ENCODE results near the gene TRMT61A. TPM values are rescaled to one million over a fixed set of nuclear protein-coding genes. Genes with fewer than 3 reads are reported as not detected.

The TRMT61A gene
- total RNA-seq, 1 donor from 2014 or later, result 10.0 TPM

DNA sequence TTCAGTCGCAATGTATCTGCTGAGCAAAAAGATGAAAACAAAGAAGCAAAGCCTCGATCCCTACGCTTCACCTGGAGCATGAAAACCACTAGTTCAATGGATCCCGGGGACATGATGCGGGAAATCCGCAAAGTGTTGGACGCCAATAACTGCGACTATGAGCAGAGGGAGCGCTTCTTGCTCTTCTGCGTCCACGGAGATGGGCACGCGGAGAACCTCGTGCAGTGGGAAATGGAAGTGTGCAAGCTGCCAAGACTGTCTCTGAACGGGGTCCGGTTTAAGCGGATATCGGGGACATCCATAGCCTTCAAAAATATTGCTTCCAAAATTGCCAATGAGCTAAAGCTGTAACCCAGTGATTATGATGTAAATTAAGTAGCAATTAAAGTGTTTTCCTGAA lies 26.1 kb upstream of the TRMT61A start:
- H3K27ac Mint-ChIP-seq (ENCODE audit: unreplicated experiment), result no peak overlapping the region

DNA sequence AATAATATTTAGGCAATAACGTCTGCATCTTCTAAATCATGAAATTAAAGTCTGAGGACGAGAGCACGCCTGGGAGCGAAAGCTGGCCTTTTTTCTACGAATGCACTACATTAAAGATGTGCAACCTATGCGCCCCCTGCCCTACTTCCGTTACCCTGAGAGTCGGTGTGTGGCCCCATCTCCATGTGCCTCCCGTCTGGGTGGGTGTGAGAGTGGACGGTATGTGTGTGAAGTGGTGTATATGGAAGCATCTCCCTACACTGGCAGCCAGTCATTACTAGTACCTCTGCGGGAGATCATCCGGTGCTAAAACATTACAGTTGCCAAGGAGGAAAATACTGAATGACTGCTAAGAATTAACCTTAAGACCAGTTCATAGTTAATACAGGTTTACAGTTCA lies 25.7 kb upstream of the TRMT61A start:
- Mint-ChIP-seq H3K36me3 (ENCODE audit: low read depth) (peaks cover 27% of the 10 kb centered on the region), H3K9me3 (ENCODE audit: low read depth) (no peaks in the 10 kb centered on the region), H3K27ac (ENCODE audit: unreplicated experiment) (no peak overlapping the region), H3K27me3 (ENCODE audit: low read depth) (no peaks in the 10 kb centered on the region), H3K4me1 (ENCODE audit: low read depth) (peaks cover 21% of the 10 kb centered on the region), H3K4me3 (ENCODE audit: unreplicated experiment) (no peak overlapping the region)
- no peak for DNase-seq (ENCODE audit: low spot score)
- TF ChIP-seq, protein P1, sequence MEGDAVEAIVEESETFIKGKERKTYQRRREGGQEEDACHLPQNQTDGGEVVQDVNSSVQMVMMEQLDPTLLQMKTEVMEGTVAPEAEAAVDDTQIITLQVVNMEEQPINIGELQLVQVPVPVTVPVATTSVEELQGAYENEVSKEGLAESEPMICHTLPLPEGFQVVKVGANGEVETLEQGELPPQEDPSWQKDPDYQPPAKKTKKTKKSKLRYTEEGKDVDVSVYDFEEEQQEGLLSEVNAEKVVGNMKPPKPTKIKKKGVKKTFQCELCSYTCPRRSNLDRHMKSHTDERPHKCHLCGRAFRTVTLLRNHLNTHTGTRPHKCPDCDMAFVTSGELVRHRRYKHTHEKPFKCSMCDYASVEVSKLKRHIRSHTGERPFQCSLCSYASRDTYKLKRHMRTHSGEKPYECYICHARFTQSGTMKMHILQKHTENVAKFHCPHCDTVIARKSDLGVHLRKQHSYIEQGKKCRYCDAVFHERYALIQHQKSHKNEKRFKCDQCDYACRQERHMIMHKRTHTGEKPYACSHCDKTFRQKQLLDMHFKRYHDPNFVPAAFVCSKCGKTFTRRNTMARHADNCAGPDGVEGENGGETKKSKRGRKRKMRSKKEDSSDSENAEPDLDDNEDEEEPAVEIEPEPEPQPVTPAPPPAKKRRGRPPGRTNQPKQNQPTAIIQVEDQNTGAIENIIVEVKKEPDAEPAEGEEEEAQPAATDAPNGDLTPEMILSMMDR (IDR thresholded peaks at IDR 0.05), result no peak

More for the DNA sequence above, 26.1 kb upstream of the TRMT61A start:
- Mint-ChIP-seq H3K27me3 (ENCODE audit: low read depth) (no peaks in the 10 kb centered on the region), H3K4me1 (ENCODE audit: low read depth) (peaks cover 21% of the 10 kb centered on the region), H3K36me3 (ENCODE audit: low read depth) (peaks cover 27% of the 10 kb centered on the region), H3K4me3 (ENCODE audit: unreplicated experiment) (no peak overlapping the region), H3K9me3 (ENCODE audit: low read depth) (no peaks in the 10 kb centered on the region)
- TF ChIP-seq, protein P1 (IDR thresholded peaks at IDR 0.05), result no peak
- DNase-seq (ENCODE audit: low spot score), result no peak

DNA sequence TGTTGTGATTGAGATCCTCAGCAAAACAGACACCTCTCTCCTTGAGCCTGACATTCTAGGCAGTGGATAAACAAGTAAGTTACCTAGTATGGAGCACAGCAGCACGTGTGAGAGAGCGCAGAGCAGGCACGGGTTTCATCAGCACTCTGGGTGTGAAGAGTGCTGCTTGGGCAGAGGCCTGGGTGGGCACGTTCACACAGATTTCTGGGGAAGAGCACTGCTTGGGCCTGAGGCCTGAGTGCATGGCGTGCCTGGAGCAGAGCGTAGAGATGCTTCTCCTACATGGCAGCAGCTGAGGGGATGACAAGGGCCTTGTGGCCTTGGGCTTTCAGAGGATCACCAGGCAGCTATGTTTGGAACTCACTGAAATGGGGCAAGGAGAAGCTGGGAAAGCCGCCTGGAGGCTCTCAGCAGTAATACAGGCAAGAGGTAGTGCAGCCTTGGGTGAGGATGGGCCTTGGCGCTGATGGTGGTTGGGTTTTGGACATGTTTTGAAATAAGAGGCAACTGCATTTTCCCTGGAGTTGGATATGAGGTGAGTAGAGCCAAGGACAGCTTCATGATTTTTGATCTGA lies 23.9 kb upstream of the TRMT61A start:
- DNase-seq (ENCODE audit: low spot score), result no peak
- H3K4me3 Mint-ChIP-seq (ENCODE audit: unreplicated experiment), result no peak overlapping the region
- H3K4me1 Mint-ChIP-seq (ENCODE audit: low read depth), result peaks cover 16% of the 10 kb centered on the region
- H3K27ac Mint-ChIP-seq (ENCODE audit: unreplicated experiment), result no peak overlapping the region
- TF ChIP-seq, protein P1 (IDR thresholded peaks at IDR 0.05), result peak; percentile 32
- H3K36me3 Mint-ChIP-seq (ENCODE audit: low read depth), result peaks cover 36% of the 10 kb centered on the region
- H3K9me3 Mint-ChIP-seq (ENCODE audit: low read depth), result no peaks in the 10 kb centered on the region
- no peaks in the 10 kb centered on the region for H3K27me3 Mint-ChIP-seq (ENCODE audit: low read depth)

DNA sequence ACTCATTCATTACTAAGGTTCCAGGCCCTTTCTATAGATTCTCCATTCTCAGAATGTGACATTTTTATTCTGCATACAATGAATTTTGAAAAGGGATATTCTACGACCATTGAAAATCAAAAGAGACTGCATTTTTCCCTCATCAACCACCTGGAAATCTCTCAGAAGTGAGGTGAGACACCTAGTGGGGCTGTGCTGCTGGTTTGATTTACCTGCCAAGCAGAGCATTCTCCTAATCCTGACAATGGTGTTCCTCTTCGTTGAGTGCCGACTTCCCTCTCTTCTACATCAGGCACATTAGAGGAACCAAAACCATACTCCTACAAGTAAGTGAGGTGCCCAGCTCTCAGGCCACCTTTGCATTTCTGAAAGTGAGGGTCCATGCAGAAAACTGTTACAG lies 21.2 kb upstream of the TRMT61A start:
- Mint-ChIP-seq H3K36me3 (ENCODE audit: low read depth) (peaks cover 33% of the 10 kb centered on the region), H3K9me3 (ENCODE audit: low read depth) (no peaks in the 10 kb centered on the region), H3K27me3 (ENCODE audit: low read depth) (no peaks in the 10 kb centered on the region), H3K27ac (ENCODE audit: unreplicated experiment) (no peak overlapping the region), H3K4me3 (ENCODE audit: unreplicated experiment) (no peak overlapping the region), H3K4me1 (ENCODE audit: low read depth) (peaks cover 6% of the 10 kb centered on the region)
- DNase-seq (ENCODE audit: low spot score), result no peak
- TF ChIP-seq, protein P1 (IDR thresholded peaks at IDR 0.05), result no peak

DNA sequence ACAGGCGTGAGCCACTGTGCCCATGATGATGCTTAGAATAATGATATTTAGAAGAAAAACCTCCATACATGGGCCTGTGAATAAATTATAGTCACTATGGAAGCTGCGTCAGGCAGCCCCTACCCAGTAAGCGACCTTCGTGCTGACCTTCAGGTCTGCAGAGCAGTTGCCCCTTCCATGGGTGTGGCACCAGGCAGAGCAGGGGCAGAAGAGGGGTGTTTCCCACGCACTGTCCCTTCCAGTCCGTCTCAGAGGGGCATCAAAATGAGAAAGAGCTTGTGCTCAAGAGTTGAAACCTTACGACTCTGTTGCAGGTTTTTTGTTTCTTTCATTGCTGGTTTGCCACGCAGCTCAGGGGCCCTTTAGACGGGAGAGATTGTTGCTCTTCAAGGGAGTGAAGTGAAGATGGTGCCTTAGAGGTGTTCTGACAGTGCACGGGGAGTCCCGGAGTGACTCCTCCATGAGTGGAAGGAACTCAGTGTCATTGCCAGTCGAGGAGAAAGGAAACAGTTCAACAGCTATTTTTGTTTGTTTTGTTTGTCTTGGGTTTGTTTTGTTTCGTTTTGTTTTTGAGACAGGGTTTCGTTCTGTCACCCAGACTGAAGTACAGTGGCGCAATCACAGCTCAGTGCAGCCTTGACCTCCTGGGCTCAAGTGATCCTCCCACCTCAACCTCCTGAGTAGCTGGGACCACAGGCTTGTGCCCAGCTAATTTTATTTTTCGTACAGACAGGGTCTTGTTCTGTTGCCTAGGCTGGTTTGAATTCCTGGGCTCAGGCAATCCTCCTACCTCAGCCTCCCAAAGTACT lies 20.3 kb upstream of the TRMT61A start:
- Mint-ChIP-seq H3K9me3 (ENCODE audit: low read depth) (no peaks in the 10 kb centered on the region), H3K27me3 (ENCODE audit: low read depth) (no peaks in the 10 kb centered on the region), H3K4me3 (ENCODE audit: unreplicated experiment) (no peak overlapping the region), H3K4me1 (ENCODE audit: low read depth) (peaks cover 12% of the 10 kb centered on the region), H3K36me3 (ENCODE audit: low read depth) (peaks cover 28% of the 10 kb centered on the region), H3K27ac (ENCODE audit: unreplicated experiment) (no peak overlapping the region)
- DNase-seq (ENCODE audit: low spot score), result no peak
- TF ChIP-seq, protein P1 (IDR thresholded peaks at IDR 0.05), result no peak

Measured in chondrocyte (in vitro differentiated cells).